Tibial nerve (tissue), 4 donors: ENCODE results near the gene ALDH4A1.

Experiments used
- CTCF ChIP-seq, 5 experiments: fragments of 200-600 bp in 3 of 5; fragments of 450-650 bp in 2 of 5; sonication (generic) in 3 of 5; IDR thresholded peaks; one replicate each; pipeline ENCODE4 v1.5.1; 2016 to 2019; ENCODE audit warnings: antibody characterized with exemption in 5 of 5, mild to moderate bottlenecking in 3 of 5, moderate library complexity in 2 of 5
- EP300 ChIP-seq, 2 donors: sonication (generic); formaldehyde crosslinking; IDR thresholded peaks; one replicate each; pipeline ENCODE4 v1.6.1; 2017; ENCODE audit warnings: antibody characterized with exemption in 2 of 2, mild to moderate bottlenecking in 1 of 2
- POLR2A ChIP-seq, 2 donors: fragments of 450-650 bp; IDR thresholded peaks; one replicate each; pipeline ENCODE4 v1.6.1; 2017; ENCODE audit warnings: antibody characterized with exemption in 2 of 2, mild to moderate bottlenecking in 2 of 2, moderate library complexity in 2 of 2

GRCh38 chr1:18883636-18884418 is 18.5 kb downstream of the ALDH4A1 start:
- TF ChIP-seq CTCF (IDR thresholded peaks at IDR 0.05) (peak; percentile 78 to 94 (median 86)), EP300 (IDR thresholded peaks at IDR 0.05) (no peak), POLR2A (IDR thresholded peaks at IDR 0.05) (no peak)
